ENCODE data around the gene SMIM24.

- no peak for TF ChIP-seq CTCF (IDR thresholded peaks at IDR 0.05; ENCODE audit: low read length)
- no peak for TF ChIP-seq EZH2phosphoT487 (IDR thresholded peaks at IDR 0.05; ENCODE audit: low read length)
- TF ChIP-seq EZH2 (optimal IDR thresholded peaks at IDR 0.05; ENCODE audit: low read depth, low read length), result no peak
Measured at GRCh38 chr19:3477506-3477905, 2.8 kb downstream of the SMIM24 start.
